OCI-LY1 (cell line): ENCODE measurements around the gene GALNT2.

Source experiments
- CTCF ChIP-seq: fragments of 200-600 bp; sonication (generic), shearing (Covaris generic); IDR thresholded peaks from 2 replicates; pipeline ENCODE4 v1.5.1; 2017; ENCODE audit warnings: mild to moderate bottlenecking, antibody characterized with exemption, low read length, moderate library complexity, mixed read lengths
- EZH2 ChIP-seq: fragments of 200-600 bp; sonication (generic), shearing (Covaris generic); IDR thresholded peaks from 2 replicates; pipeline ENCODE4 v1.8.0; 2017; ENCODE audit warnings: borderline replicate concordance, mixed run types, mild to moderate bottlenecking, antibody characterized with exemption, low read length, moderate library complexity, mixed read lengths

- TF ChIP-seq EZH2 = no peak
- no peak for TF ChIP-seq CTCF
Measured at GRCh38 chr1:230248016-230248888, 181.2 kb downstream of the GALNT2 start.
